ENCODE data around the gene TRABD2B.

DNA sequence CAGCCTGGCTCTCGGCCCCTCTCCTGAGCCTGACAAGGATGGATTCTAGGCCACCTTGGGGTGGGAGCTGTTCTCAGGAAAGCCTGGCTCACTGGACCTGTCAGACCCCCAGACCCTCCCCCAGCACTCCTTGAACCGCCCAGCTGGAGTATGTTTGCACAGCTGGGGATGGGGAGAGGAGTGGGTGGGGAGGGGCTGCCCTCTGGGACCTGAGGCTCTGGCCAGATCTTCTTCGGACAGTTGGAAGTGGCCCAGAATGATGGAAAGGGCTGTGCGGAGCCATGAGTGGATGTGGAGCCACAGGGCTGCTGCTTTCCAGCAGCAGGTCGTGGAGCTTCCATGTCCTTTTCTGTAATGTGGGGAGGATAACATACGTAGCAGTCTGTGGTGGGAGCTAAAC is 43.0 kb upstream of the TRABD2B start:
- TF ChIP-seq EZH2 (conservative IDR thresholded peaks at IDR 0.05; ENCODE audit: low read depth, low read length) (no peak), ZZZ3 (CRISPR knock-in tag; IDR thresholded peaks at IDR 0.05; ENCODE audit: borderline replicate concordance) (no peak)
- TF ChIP-seq, protein P1, sequence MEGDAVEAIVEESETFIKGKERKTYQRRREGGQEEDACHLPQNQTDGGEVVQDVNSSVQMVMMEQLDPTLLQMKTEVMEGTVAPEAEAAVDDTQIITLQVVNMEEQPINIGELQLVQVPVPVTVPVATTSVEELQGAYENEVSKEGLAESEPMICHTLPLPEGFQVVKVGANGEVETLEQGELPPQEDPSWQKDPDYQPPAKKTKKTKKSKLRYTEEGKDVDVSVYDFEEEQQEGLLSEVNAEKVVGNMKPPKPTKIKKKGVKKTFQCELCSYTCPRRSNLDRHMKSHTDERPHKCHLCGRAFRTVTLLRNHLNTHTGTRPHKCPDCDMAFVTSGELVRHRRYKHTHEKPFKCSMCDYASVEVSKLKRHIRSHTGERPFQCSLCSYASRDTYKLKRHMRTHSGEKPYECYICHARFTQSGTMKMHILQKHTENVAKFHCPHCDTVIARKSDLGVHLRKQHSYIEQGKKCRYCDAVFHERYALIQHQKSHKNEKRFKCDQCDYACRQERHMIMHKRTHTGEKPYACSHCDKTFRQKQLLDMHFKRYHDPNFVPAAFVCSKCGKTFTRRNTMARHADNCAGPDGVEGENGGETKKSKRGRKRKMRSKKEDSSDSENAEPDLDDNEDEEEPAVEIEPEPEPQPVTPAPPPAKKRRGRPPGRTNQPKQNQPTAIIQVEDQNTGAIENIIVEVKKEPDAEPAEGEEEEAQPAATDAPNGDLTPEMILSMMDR (CRISPR knock-in tag; IDR thresholded peaks at IDR 0.05) = no peak
